Measurements from ENCODE around the gene NAT14.

GRCh38 chr19:55461974-55462626, 22.9 kb upstream of the NAT14 start:
- TF ChIP-seq, protein P1, sequence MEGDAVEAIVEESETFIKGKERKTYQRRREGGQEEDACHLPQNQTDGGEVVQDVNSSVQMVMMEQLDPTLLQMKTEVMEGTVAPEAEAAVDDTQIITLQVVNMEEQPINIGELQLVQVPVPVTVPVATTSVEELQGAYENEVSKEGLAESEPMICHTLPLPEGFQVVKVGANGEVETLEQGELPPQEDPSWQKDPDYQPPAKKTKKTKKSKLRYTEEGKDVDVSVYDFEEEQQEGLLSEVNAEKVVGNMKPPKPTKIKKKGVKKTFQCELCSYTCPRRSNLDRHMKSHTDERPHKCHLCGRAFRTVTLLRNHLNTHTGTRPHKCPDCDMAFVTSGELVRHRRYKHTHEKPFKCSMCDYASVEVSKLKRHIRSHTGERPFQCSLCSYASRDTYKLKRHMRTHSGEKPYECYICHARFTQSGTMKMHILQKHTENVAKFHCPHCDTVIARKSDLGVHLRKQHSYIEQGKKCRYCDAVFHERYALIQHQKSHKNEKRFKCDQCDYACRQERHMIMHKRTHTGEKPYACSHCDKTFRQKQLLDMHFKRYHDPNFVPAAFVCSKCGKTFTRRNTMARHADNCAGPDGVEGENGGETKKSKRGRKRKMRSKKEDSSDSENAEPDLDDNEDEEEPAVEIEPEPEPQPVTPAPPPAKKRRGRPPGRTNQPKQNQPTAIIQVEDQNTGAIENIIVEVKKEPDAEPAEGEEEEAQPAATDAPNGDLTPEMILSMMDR (IDR thresholded peaks at IDR 0.05) = no peak
- TF ChIP-seq POLR2A (IDR thresholded peaks at IDR 0.05) = no peak

Data from esophagus squamous epithelium (tissue), 4 donors.